ENCODE results near the gene MAP3K3. TPM values are rescaled to one million over a fixed set of nuclear protein-coding genes. Genes with fewer than 3 reads are reported as not detected.
A peak's percentile ranks its signal among the peaks of the same experiment; 100 is the strongest.

The MAP3K3 gene
- total RNA-seq, 1 experiment from 2014 or later, result 24.3 TPM

DNA sequence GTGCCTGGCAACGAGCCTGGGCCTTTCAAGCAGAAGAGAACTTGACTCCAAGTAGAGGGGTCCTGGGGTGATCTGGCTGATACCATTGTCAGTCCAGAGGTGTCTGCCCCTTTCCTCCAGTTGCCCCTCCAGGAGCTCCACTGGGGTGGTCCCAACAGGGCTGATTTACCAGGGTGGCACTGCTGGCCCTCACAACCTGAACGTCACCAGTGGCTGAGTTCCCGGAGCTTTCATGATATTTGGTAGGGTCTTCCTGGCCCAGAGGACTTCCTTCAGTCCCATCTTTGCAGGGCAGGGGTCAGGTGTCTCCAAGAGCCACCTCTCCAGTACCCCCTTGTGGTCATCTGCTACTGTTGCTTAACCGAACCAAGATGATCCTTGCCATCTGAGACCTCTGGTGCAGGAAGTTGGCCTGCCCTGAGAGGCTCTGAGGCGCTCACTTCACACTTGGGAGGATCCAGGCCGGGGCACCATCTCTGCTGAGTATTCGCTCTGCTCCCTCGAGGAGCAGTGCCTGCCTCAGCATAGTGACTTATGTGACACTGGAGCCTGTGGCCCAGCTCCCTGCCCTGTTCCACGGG lies 74.3 kb downstream of the MAP3K3 start:
- Mint-ChIP-seq H3K27ac (peak overlapping the region in 2 of 3 experiments; percentile 44 to 69; a peak in 4 of 7 replicates), H3K36me3 (ENCODE audit: insufficient read depth in 1 of 3, low read depth in 3 of 3) (peaks cover 5 to 37% (median 14%) of the 10 kb centered on the region in 3 experiments), H3K4me3 (peak overlapping the region; percentile 38 to 39; a peak in 3 of 5 replicates), H3K4me1 (peaks cover 24 to 37% of the 10 kb centered on the region in 2 experiments), H3K9me3 (no peaks in the 10 kb centered on the region), H3K27me3 (ENCODE audit: low read depth) (peaks cover 2% of the 10 kb centered on the region; the same call in 1 of the 2 replicates)
- Histone ChIP-seq H2AFZ (ENCODE audit: low read length) (no peak overlapping the region), H3K27ac (ENCODE audit: insufficient read length, low read depth, low read length) (no peak overlapping the region), H2BK20ac (ENCODE audit: low read depth, low read length, poor library complexity, severe bottlenecking) (no peak overlapping the region), H3K9me3 (ENCODE audit: control insufficient read depth, low read depth, low read length) (no peaks in the 10 kb centered on the region), H2BK5ac (ENCODE audit: insufficient read length, low read length) (no peak overlapping the region), H4K8ac (replicated peaks; ENCODE audit: insufficient read length, low read depth, low read length) (no peak overlapping the region), H3K14ac (ENCODE audit: insufficient read depth, low read length) (no peak overlapping the region), H3K23me2 (ENCODE audit: insufficient read length, low read depth, low read length, poor library complexity, severe bottlenecking) (peaks cover 20% of the 10 kb centered on the region), H2BK120ac (ENCODE audit: low read depth, low read length, poor library complexity, severe bottlenecking) (no peak overlapping the region), H3K79me2 (ENCODE audit: insufficient read depth, low read length) (no peaks in the 10 kb centered on the region), H3K18ac (ENCODE audit: insufficient read length, low read depth, low read length) (no peak overlapping the region), H2BK12ac (ENCODE audit: insufficient read length, low read depth, low read length) (no peak overlapping the region), H4K5ac (ENCODE audit: insufficient read length, low read depth, low read length) (no peak overlapping the region), H4K20me1 (ENCODE audit: control insufficient read depth, insufficient read depth, insufficient read length) (no peaks in the 10 kb centered on the region), H2AK5ac (ENCODE audit: insufficient read length, low read length) (no peak overlapping the region), H4K91ac (ENCODE audit: insufficient read length, low read depth, low read length) (no peak overlapping the region), H3T11ph (ENCODE audit: low read length) (no peak overlapping the region), H3K9ac (ENCODE audit: extremely low read depth, insufficient read length, low read length) (no peak overlapping the region), H3K56ac (ENCODE audit: insufficient read length, low read depth, low read length) (no peak overlapping the region), H3K27me3 (ENCODE audit: insufficient read depth, low read length) (no peaks in the 10 kb centered on the region), H2BK15ac (ENCODE audit: low read depth, low read length) (no peak overlapping the region), H3K23ac (ENCODE audit: insufficient read length, low read depth, low read length) (no peak overlapping the region), H3K4ac (ENCODE audit: low read depth, low read length) (no peak overlapping the region), H3K79me1 (ENCODE audit: insufficient read depth, low read depth, low read length, poor library complexity, severe bottlenecking) (no peaks in the 10 kb centered on the region), H3K4me2 (ENCODE audit: insufficient read depth, insufficient read length, low read length) (no peak overlapping the region), H3K4me1 (ENCODE audit: insufficient read depth, low read length) (no peaks in the 10 kb centered on the region; the same call in 1 of the 2 replicates)
- TF ChIP-seq, protein P1, sequence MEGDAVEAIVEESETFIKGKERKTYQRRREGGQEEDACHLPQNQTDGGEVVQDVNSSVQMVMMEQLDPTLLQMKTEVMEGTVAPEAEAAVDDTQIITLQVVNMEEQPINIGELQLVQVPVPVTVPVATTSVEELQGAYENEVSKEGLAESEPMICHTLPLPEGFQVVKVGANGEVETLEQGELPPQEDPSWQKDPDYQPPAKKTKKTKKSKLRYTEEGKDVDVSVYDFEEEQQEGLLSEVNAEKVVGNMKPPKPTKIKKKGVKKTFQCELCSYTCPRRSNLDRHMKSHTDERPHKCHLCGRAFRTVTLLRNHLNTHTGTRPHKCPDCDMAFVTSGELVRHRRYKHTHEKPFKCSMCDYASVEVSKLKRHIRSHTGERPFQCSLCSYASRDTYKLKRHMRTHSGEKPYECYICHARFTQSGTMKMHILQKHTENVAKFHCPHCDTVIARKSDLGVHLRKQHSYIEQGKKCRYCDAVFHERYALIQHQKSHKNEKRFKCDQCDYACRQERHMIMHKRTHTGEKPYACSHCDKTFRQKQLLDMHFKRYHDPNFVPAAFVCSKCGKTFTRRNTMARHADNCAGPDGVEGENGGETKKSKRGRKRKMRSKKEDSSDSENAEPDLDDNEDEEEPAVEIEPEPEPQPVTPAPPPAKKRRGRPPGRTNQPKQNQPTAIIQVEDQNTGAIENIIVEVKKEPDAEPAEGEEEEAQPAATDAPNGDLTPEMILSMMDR (conservative IDR thresholded peaks at IDR 0.05), result peak; percentile 76
- DNase-seq, result peak; percentile 91
- no CpG with 5 or more reads among the region's 9 CpGs for WGBS (ENCODE audit: extremely low coverage, insufficient read length, low lambda C conversion rate)
